Prostate gland (tissue), 2 donors: ENCODE measurements around the gene LHFPL3.

ENCODE experiments used
- POLR2A ChIP-seq: fragments of 450-650 bp; IDR thresholded peaks from one replicate; pipeline ENCODE4 v1.6.1; 2016; ENCODE audit warnings: antibody characterized with exemption, mild to moderate bottlenecking
- TF ChIP-seq, protein P1 (sequence below), 4 experiments: fragments of 200-600 bp in 2 of 4; fragments of 450-650 bp in 2 of 4; sonication (generic) in 2 of 4; IDR thresholded peaks; 1 replicate in 3 of 4; 2 replicates in 1 of 4; pipeline ENCODE4 v1.5.1; 2016 to 2019; ENCODE audit warnings: antibody characterized with exemption in 4 of 4, mild to moderate bottlenecking in 2 of 4, moderate library complexity in 2 of 4

GRCh38 chr7:104548861-104549260 lies 220.5 kb downstream of the LHFPL3 start:
- TF ChIP-seq, protein P1, sequence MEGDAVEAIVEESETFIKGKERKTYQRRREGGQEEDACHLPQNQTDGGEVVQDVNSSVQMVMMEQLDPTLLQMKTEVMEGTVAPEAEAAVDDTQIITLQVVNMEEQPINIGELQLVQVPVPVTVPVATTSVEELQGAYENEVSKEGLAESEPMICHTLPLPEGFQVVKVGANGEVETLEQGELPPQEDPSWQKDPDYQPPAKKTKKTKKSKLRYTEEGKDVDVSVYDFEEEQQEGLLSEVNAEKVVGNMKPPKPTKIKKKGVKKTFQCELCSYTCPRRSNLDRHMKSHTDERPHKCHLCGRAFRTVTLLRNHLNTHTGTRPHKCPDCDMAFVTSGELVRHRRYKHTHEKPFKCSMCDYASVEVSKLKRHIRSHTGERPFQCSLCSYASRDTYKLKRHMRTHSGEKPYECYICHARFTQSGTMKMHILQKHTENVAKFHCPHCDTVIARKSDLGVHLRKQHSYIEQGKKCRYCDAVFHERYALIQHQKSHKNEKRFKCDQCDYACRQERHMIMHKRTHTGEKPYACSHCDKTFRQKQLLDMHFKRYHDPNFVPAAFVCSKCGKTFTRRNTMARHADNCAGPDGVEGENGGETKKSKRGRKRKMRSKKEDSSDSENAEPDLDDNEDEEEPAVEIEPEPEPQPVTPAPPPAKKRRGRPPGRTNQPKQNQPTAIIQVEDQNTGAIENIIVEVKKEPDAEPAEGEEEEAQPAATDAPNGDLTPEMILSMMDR (IDR thresholded peaks at IDR 0.05) = no peak
- no peak for TF ChIP-seq POLR2A
